Caco-2 (cell line): Measurements from ENCODE around the gene HSD3B2. TPM values are rescaled to one million over a fixed set of nuclear protein-coding genes. Genes with fewer than 3 reads are reported as not detected.
"Not testable (repeated sequence)": the region's sequence is repeated elsewhere in the genome, so short reads cannot be mapped to it uniquely, and the experiment has no call there.

ENCODE experiments used
- BruUV-seq: library from RNA; stranded (reverse); fragments of 400-500 nt; replicated peaks from 2 replicates; lab custom pipeline; 2021; lab: Mats Ljungman, UMichigan
- CTCF ChIA-PET: fragments of 300-600 bp; sonication (Branson Sonifier 250); formaldehyde crosslinking; loops from one replicate; lab custom pipeline; 2022; ENCODE audit warnings: antibody characterized with exemption; lab: Charles Lee
- POLR2A ChIA-PET: fragments of 300-600 bp; sonication (Branson Sonifier 250); formaldehyde crosslinking; loops from one replicate; lab custom pipeline; 2022; ENCODE audit warnings: antibody characterized with exemption; lab: Charles Lee
- DNase-seq, 2 experiments: peaks; one replicate each; pipeline versions ENCODE4 v3.0.0 to v3.0.0-alpha.2; 2020 to 2022
- H3K27me3 ChIP-seq: replicated peaks from 2 replicates; pipeline ENCODE4 v1.6.0; 2011; ENCODE audit warnings: low read length; ENCODE audit not compliant: control insufficient read depth, insufficient read depth
- H3K36me3 ChIP-seq: 2 replicates; pipeline ENCODE4 v1.5.1; 2011; ENCODE audit warnings: low read length; ENCODE audit not compliant: control insufficient read depth, insufficient read depth
- H3K4me1 ChIP-seq: fragments of 250-450 bp; sonication (Bioruptor Pico); 2 replicates; pipeline ENCODE4 v1.5.1; 2020; ENCODE audit warnings: mild to moderate bottlenecking
- H3K4me3 ChIP-seq: 2 replicates; pipeline ENCODE4 v1.5.1; 2011; ENCODE audit warnings: low read depth, mild to moderate bottlenecking, control low read depth, low read length
- H3K9me3 ChIP-seq: fragments of 250-450 bp; sonication (Bioruptor Pico); 2 replicates; pipeline ENCODE4 v1.5.1; 2020; ENCODE audit warnings: mild to moderate bottlenecking, moderate library complexity
- H3K27ac Mint-ChIP-seq: one replicate; pipeline ENCODE4 v1.8.0; 2022; ENCODE audit warnings: mixed read lengths; ENCODE audit not compliant: unreplicated experiment
- H3K27me3 Mint-ChIP-seq: one replicate; pipeline ENCODE4 v1.8.0; 2022; ENCODE audit warnings: mixed read lengths; ENCODE audit not compliant: insufficient read depth, unreplicated experiment
- H3K36me3 Mint-ChIP-seq: one replicate; pipeline ENCODE4 v1.8.0; 2022; ENCODE audit warnings: mild to moderate bottlenecking, mixed read lengths; ENCODE audit not compliant: insufficient read depth, unreplicated experiment
- H3K4me1 Mint-ChIP-seq: one replicate; pipeline ENCODE4 v1.8.0; 2022; ENCODE audit warnings: low read depth, mixed read lengths; ENCODE audit not compliant: unreplicated experiment
- H3K4me3 Mint-ChIP-seq: one replicate; pipeline ENCODE4 v1.8.0; 2022; ENCODE audit warnings: mild to moderate bottlenecking, moderate library complexity, mixed read lengths; ENCODE audit not compliant: unreplicated experiment
- H3K9me3 Mint-ChIP-seq: one replicate; pipeline ENCODE4 v1.8.0; 2022; ENCODE audit warnings: mixed read lengths; ENCODE audit not compliant: unreplicated experiment
- intact Hi-C: fragments of 100-400 bp; cut with micrococcal nuclease; formaldehyde crosslinking; loops from one replicate; pipeline ENCODE4 v1.10.0; 2022; ENCODE audit not compliant: unreplicated experiment
- total RNA-seq: library from RNA; stranded (reverse); gene quantifications from 2 replicates; pipeline ENCODE4 v1.2.3, GENCODE V29; 2022
- TF ChIP-seq, protein P1 (sequence below), 2 experiments: fragments of 200-600 bp in 1 of 2; IDR thresholded peaks; 1 replicate in 1 of 2; 2 replicates in 1 of 2; pipeline versions ENCODE4 v1.5.1 to v1.8.0; 2011 to 2022; ENCODE audit warnings: antibody characterized with exemption in 1 of 2, control low read depth in 1 of 2, inconsistent platforms in 1 of 2, low read depth in 1 of 2, low read length in 1 of 2, mild to moderate bottlenecking in 1 of 2, moderate library complexity in 1 of 2; ENCODE audit not compliant: insufficient read depth in 1 of 2, severe bottlenecking in 1 of 2, unreplicated experiment in 1 of 2

The HSD3B2 gene
- total RNA-seq, 1 experiment from 2014 or later: not detected

DNA sequence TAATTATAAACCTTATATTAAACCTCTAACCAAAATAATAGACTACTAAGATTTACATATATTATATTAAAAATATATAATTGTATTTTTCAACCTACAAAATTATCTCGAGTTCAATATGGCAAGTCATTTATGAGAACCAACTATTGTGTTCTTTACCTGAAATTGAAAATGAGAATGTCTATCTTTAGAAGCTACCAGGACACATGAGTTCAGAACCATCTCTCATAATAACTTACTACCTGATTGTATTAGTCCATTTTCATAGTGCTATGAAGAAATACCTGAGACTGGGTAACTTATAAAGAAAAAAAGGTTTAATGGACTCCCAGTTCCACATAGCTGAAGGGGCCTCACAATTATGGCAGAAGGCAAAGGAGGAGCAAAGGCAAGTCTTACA, 39.6 kb upstream of the HSD3B2 start:
- no TSS peak for BruUV-seq
- no peak overlapping the region for H3K4me3 ChIP-seq
- no peaks in the 10 kb centered on the region for H3K36me3 ChIP-seq
- H3K4me1 ChIP-seq: no peaks in the 10 kb centered on the region
- ChIA-PET CTCF (no interaction called here), POLR2A (no interaction called here)
- Mint-ChIP-seq H3K9me3 (peaks cover 8% of the 10 kb centered on the region), H3K27ac (no peak overlapping the region), H3K4me3 (no peak overlapping the region), H3K27me3 (no peaks in the 10 kb centered on the region), H3K4me1 (peaks cover 14% of the 10 kb centered on the region), H3K36me3 (no peaks in the 10 kb centered on the region)
- no peaks in the 10 kb centered on the region for H3K9me3 ChIP-seq
- TF ChIP-seq, protein P1, sequence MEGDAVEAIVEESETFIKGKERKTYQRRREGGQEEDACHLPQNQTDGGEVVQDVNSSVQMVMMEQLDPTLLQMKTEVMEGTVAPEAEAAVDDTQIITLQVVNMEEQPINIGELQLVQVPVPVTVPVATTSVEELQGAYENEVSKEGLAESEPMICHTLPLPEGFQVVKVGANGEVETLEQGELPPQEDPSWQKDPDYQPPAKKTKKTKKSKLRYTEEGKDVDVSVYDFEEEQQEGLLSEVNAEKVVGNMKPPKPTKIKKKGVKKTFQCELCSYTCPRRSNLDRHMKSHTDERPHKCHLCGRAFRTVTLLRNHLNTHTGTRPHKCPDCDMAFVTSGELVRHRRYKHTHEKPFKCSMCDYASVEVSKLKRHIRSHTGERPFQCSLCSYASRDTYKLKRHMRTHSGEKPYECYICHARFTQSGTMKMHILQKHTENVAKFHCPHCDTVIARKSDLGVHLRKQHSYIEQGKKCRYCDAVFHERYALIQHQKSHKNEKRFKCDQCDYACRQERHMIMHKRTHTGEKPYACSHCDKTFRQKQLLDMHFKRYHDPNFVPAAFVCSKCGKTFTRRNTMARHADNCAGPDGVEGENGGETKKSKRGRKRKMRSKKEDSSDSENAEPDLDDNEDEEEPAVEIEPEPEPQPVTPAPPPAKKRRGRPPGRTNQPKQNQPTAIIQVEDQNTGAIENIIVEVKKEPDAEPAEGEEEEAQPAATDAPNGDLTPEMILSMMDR (IDR thresholded peaks at IDR 0.05; ENCODE audit: insufficient read depth in 1 of 2, low read depth in 1 of 2, low read length in 1 of 2, severe bottlenecking in 1 of 2, unreplicated experiment in 1 of 2): no peak
- no peak for DNase-seq
- intact Hi-C loops: loop anchor here (10.0 kb wide), 1 partner anchor 169 kb away; no protein-coding TSS in a partner anchor
- H3K27me3 ChIP-seq: no peaks in the 10 kb centered on the region

DNA sequence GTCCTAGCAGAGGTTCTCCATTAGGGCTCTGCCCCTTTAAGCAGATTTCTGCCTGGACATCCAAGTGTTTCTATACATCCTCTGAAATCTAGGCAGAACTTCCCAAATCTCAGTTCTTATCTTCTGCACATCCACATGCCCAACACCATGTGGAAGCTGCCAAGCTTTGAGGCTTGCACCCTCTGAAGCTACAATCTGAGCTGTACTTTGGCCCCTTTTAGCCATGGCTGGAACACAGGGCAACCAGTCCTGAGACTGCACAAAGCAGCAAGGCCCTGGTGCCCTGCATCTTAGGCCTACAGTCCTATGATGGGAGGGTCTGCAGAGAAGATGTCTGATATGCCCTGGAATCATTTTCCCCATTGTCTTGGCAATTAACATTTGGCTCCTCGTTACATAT, 38.4 kb upstream of the HSD3B2 start:
- Histone ChIP-seq H3K4me1 (no peaks in the 10 kb centered on the region), H3K9me3 (no peaks in the 10 kb centered on the region), H3K27me3 (no peaks in the 10 kb centered on the region), H3K36me3 (no peaks in the 10 kb centered on the region), H3K4me3 (no peak overlapping the region)
- Mint-ChIP-seq H3K4me1 (peaks cover 19% of the 10 kb centered on the region), H3K4me3 (no peak overlapping the region), H3K9me3 (peaks cover 8% of the 10 kb centered on the region), H3K27ac (no peak overlapping the region), H3K27me3 (no peaks in the 10 kb centered on the region), H3K36me3 (no peaks in the 10 kb centered on the region)
- CTCF ChIA-PET: no interaction called here
- intact Hi-C loops: loop anchor here (10.0 kb wide), 1 partner anchor 168 kb away; no protein-coding TSS in a partner anchor
- TF ChIP-seq, protein P1 (IDR thresholded peaks at IDR 0.05; ENCODE audit: insufficient read depth in 1 of 2, low read depth in 1 of 2, low read length in 1 of 2, severe bottlenecking in 1 of 2, unreplicated experiment in 1 of 2): no peak
- POLR2A ChIA-PET: no interaction called here
- no TSS peak for BruUV-seq
- DNase-seq: no peak

DNA sequence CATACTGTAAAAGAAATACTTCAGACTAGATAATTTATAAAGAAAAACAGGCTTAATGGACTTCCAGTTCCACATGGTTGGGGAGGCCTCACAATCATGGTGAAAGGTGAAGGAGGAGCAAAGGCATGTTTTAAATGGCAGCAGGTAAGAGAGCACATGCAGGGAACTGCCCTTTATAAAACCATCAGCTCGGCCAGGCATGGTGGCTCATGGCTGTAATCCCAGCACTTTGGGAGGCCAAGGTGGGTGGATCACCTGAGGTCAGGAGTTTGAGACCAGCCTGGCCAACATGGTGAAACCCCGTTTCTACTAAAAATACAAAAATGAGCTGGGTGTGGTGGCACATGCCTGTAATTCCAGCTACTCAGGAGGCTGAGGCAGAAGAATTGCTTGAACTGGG, 37.4 kb upstream of the HSD3B2 start:
- H3K9me3 ChIP-seq, BruUV-seq, H3K9me3 Mint-ChIP-seq, POLR2A ChIA-PET, CTCF ChIA-PET, DNase-seq, H3K4me1 ChIP-seq, H3K4me3 Mint-ChIP-seq, H3K36me3 Mint-ChIP-seq, H3K36me3 ChIP-seq, H3K27me3 Mint-ChIP-seq, H3K4me3 ChIP-seq, H3K27me3 ChIP-seq, H3K27ac Mint-ChIP-seq: not testable (repeated sequence)
- H3K4me1 Mint-ChIP-seq: peaks cover 19% of the 10 kb centered on the region
- intact Hi-C loops: loop anchor here (10.0 kb wide), 1 partner anchor 167 kb away; no protein-coding TSS in a partner anchor

DNA sequence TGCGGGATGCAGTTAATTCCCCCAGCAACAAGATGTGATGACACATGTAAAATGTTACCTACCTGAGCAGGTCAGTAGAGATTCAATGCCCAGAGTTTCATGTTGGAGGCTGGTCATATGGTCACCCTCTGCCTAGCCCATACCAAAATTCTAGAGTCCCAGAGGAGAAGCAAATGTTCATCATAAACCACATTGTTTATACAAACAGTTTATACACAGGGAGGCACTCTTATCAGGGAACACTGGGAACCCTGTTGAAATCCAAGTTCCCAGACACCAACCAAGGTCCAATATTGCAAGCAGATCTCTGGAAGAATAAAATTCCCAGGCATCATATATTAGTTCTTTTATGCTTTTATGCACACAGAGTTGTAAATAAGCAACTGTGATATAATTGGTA, 35.8 kb upstream of the HSD3B2 start:
- Mint-ChIP-seq H3K4me3 (no peak overlapping the region), H3K9me3 (peaks cover 8% of the 10 kb centered on the region), H3K27me3 (no peaks in the 10 kb centered on the region), H3K36me3 (no peaks in the 10 kb centered on the region), H3K4me1 (peaks cover 16% of the 10 kb centered on the region), H3K27ac (no peak overlapping the region)
- no peak for DNase-seq
- BruUV-seq: no TSS peak
- H3K9me3 ChIP-seq: no peaks in the 10 kb centered on the region
- intact Hi-C loops: loop anchor here (10.0 kb wide), 1 partner anchor 166 kb away; no protein-coding TSS in a partner anchor
- no peaks in the 10 kb centered on the region for H3K27me3 ChIP-seq
- TF ChIP-seq, protein P1 (IDR thresholded peaks at IDR 0.05; ENCODE audit: insufficient read depth in 1 of 2, low read depth in 1 of 2, low read length in 1 of 2, severe bottlenecking in 1 of 2, unreplicated experiment in 1 of 2): no peak
- POLR2A ChIA-PET: no interaction called here
- CTCF ChIA-PET: no interaction called here
- no peak overlapping the region for H3K4me3 ChIP-seq
- no peaks in the 10 kb centered on the region for H3K4me1 ChIP-seq
- H3K36me3 ChIP-seq: no peaks in the 10 kb centered on the region
